NCI-H460 (cell line): Measurements from ENCODE around the gene CLEC4F. TPM values are rescaled to one million over a fixed set of nuclear protein-coding genes. Genes with fewer than 3 reads are reported as not detected.

ENCODE experiments used
- small RNA-seq, 2 experiments: library from RNA; depleted of rRNA; stranded (forward); fragments of <200 nt; gene quantifications; one replicate each; pipeline ENCODE3, GENCODE V24; 2014
- total RNA-seq: library from RNA; depleted of rRNA; stranded (reverse); fragments of >200 nt; shearing (Covaris generic); gene quantifications from 2 replicates; pipeline ENCODE4 v1.2.3, GENCODE V29; 2014; rRNA removed

The CLEC4F gene
- total RNA-seq, 1 experiment from 2014 or later: not detected

Small RNA genes lying within 50 kb of the gene (small RNA-seq; reads per million reads assigned to genes)
- 0 reads per million in 2 experiments for gene HMGN2P21

Other genes with a start within 250 kb of the CLEC4F start
- 23.1 and 29.8 TPM in 2 replicates for gene ADD2, start 52.4 kb downstream of the CLEC4F start, total RNA-seq
- not detected in 2 replicates for gene FIGLA, start 30.0 kb downstream of the CLEC4F start, total RNA-seq
- not detected in 2 replicates for gene CD207, start 15.2 kb upstream of the CLEC4F start, total RNA-seq
- 3.7 and 3.9 TPM in 2 replicates for gene VAX2, start 80.0 kb upstream of the CLEC4F start, total RNA-seq
- 2.3 and 3.7 TPM in 2 replicates for gene ATP6V1B1, start 115.3 kb upstream of the CLEC4F start, total RNA-seq
- gene ANKRD53, start 158.0 kb upstream of the CLEC4F start, total RNA-seq: not detected in 2 replicates
- 27.6 and 31.6 TPM in 2 replicates for gene TEX261, start 174.3 kb upstream of the CLEC4F start, total RNA-seq
- 15.4 and 19.5 TPM in 2 replicates for gene NAGK, start 248.0 kb upstream of the CLEC4F start, total RNA-seq